ENCODE measurements around the gene PEX1.
"Not testable (repeated sequence)": the region's sequence is repeated elsewhere in the genome, so short reads cannot be mapped to it uniquely, and the experiment has no call there.

The PEX1 gene

GRCh38 chr7:92547579-92547978, 19.3 kb upstream of the PEX1 start (continued):
- TF ChIP-seq BCL11B (tag by site-specific recombination; IDR thresholded peaks at IDR 0.05; ENCODE audit: low read depth): no peak

DNA sequence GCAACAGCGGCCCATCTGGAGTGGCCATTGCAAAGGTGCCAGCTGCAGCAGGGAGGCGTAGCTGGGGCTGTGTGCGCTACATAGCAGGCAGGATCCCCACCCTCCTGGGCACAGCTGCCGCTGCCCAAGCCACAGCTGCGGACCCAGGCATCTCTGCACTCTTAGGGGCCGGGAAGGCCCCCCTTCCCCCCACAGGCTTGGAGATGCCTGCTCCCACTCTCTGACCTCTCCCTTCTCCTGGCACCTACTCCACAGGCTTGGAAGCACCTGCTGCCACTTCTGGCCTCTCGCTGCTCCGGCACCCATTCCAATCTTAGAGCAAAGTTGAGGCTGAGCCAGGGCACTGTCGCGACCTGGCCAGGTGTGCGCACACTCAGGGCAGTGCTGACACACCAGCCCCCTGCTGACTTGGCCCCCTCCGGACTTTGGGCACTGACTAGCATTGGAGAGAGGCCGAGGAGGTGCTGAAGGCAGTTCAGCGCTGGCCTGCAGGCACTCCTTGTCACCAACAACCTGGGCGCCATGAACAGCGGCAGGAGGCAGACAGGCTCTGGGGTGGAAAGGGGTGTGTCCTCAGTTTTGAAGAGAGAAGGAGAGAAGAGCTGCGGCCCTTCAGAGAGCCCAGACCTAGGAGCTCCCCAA, 18.7 kb upstream of the PEX1 start:
- Histone ChIP-seq H3K9me3 (ENCODE audit: control insufficient read depth, insufficient read depth, low read depth, low read length) (no peaks in the 10 kb centered on the region), H3K4me3 (ENCODE audit: low read depth, low read length) (no peak overlapping the region), H3K4me1 (ENCODE audit: control insufficient read depth, insufficient read depth, low read length) (no peaks in the 10 kb centered on the region), H3K36me3 (ENCODE audit: control insufficient read depth in 2 of 2, insufficient read depth in 1 of 2, low read length in 2 of 2) (no peaks in the 10 kb centered on the region), H3K27ac (ENCODE audit: extremely low read depth, low read depth, low read length) (no peak overlapping the region)
- TF ChIP-seq, protein P1, sequence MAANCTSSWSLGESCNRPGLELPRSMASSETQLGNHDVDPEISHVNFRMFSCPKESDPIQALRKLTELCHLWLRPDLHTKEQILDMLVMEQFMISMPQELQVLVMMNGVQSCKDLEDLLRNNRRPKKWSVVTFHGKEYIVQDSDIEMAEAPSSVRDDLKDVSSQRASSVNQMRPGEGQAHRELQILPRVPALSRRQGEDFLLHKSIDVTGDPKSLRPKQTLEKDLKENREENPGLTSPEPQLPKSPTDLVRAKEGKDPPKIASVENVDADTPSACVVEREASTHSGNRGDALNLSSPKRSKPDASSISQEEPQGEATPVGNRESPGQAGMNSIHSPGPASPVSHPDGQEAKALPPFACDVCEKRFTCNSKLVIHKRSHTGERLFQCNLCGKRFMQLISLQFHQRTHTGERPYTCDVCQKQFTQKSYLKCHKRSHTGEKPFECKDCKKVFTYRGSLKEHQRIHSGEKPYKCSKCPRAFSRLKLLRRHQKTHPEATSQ (tag by site-specific recombination; IDR thresholded peaks at IDR 0.05): no peak
- no peak for TF ChIP-seq ZNF600 (tag by site-specific recombination; IDR thresholded peaks at IDR 0.05)
- TF ChIP-seq, protein P2, sequence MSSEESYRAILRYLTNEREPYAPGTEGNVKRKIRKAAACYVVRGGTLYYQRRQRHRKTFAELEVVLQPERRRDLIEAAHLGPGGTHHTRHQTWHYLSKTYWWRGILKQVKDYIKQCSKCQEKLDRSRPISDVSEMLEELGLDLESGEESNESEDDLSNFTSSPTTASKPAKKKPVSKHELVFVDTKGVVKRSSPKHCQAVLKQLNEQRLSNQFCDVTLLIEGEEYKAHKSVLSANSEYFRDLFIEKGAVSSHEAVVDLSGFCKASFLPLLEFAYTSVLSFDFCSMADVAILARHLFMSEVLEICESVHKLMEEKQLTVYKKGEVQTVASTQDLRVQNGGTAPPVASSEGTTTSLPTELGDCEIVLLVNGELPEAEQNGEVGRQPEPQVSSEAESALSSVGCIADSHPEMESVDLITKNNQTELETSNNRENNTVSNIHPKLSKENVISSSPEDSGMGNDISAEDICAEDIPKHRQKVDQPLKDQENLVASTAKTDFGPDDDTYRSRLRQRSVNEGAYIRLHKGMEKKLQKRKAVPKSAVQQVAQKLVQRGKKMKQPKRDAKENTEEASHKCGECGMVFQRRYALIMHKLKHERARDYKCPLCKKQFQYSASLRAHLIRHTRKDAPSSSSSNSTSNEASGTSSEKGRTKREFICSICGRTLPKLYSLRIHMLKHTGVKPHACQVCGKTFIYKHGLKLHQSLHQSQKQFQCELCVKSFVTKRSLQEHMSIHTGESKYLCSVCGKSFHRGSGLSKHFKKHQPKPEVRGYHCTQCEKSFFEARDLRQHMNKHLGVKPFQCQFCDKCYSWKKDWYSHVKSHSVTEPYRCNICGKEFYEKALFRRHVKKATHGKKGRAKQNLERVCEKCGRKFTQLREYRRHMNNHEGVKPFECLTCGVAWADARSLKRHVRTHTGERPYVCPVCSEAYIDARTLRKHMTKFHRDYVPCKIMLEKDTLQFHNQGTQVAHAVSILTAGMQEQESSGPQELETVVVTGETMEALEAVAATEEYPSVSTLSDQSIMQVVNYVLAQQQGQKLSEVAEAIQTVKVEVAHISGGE (tag by site-specific recombination; conservative IDR thresholded peaks at IDR 0.05; ENCODE audit: low read depth): no peak
- TF ChIP-seq ZNF548 (tag by site-specific recombination; IDR thresholded peaks at IDR 0.05): no peak
- no peak for TF ChIP-seq ZNF791 (tag by site-specific recombination; IDR thresholded peaks at IDR 0.05)
- TF ChIP-seq ZNF23 (tag by site-specific recombination; IDR thresholded peaks at IDR 0.05; ENCODE audit: borderline replicate concordance): no peak
- TF ChIP-seq ZNF394 (tag by site-specific recombination; IDR thresholded peaks at IDR 0.05; ENCODE audit: borderline replicate concordance): no peak
- no peak for TF ChIP-seq ZFP3 (tag by site-specific recombination; IDR thresholded peaks at IDR 0.05; ENCODE audit: low read depth)
- TF ChIP-seq, protein P3, sequence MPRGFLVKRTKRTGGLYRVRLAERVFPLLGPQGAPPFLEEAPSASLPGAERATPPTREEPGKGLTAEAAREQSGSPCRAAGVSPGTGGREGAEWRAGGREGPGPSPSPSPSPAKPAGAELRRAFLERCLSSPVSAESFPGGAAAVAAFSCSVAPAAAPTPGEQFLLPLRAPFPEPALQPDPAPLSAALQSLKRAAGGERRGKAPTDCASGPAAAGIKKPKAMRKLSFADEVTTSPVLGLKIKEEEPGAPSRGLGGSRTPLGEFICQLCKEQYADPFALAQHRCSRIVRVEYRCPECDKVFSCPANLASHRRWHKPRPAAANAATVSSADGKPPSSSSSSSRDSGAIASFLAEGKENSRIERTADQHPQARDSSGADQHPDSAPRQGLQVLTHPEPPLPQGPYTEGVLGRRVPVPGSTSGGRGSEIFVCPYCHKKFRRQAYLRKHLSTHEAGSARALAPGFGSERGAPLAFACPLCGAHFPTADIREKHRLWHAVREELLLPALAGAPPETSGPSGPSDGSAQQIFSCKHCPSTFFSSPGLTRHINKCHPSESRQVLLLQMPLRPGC (tag by site-specific recombination; IDR thresholded peaks at IDR 0.05): no peak
- TF ChIP-seq ZFHX2 (tag by site-specific recombination; conservative IDR thresholded peaks at IDR 0.05): no peak
- TF ChIP-seq ZFP37 (tag by site-specific recombination; IDR thresholded peaks at IDR 0.05): no peak
- no peak for TF ChIP-seq ZSCAN23 (tag by site-specific recombination; IDR thresholded peaks at IDR 0.05)
- no peak for TF ChIP-seq SALL2 (tag by site-specific recombination; IDR thresholded peaks at IDR 0.05; ENCODE audit: borderline replicate concordance)
- TF ChIP-seq ZNF335 (tag by site-specific recombination; conservative IDR thresholded peaks at IDR 0.05): no peak
- TF ChIP-seq RBAK (tag by site-specific recombination; IDR thresholded peaks at IDR 0.05): no peak
- TF ChIP-seq GFI1B (tag by site-specific recombination; IDR thresholded peaks at IDR 0.05): no peak
- no peak for TF ChIP-seq PATZ1 (tag by site-specific recombination; IDR thresholded peaks at IDR 0.05)
- TF ChIP-seq SP2 (tag by site-specific recombination; IDR thresholded peaks at IDR 0.05): no peak
- no peak for TF ChIP-seq ZSCAN30 (tag by site-specific recombination; IDR thresholded peaks at IDR 0.05)
- TF ChIP-seq SCRT2 (tag by site-specific recombination; IDR thresholded peaks at IDR 0.05): no peak
- CTCF ChIA-PET: no interaction called here
- POLR2A ChIA-PET: no interaction called here

- H3K4me3 ChIP-seq (ENCODE audit: low read depth, low read length); H3K27ac ChIP-seq (ENCODE audit: extremely low read depth, low read depth, low read length); H3K9me3 ChIP-seq (ENCODE audit: control insufficient read depth, insufficient read depth, low read depth, low read length); H3K4me1 ChIP-seq (ENCODE audit: control insufficient read depth, insufficient read depth, low read length); CTCF ChIA-PET; H3K36me3 ChIP-seq (ENCODE audit: control insufficient read depth in 2 of 2, insufficient read depth in 1 of 2, low read length in 2 of 2); POLR2A ChIA-PET: not testable (repeated sequence)
Observed at GRCh38 chr7:92545116-92545515, 16.8 kb upstream of the PEX1 start.
